WI38 (cell line): Measurements from ENCODE around the gene FRMD4B.

Experiments used
- H3K4me3 ChIP-seq: 2 replicates; pipeline ENCODE4 v1.5.1; 2011; ENCODE audit warnings: low read depth, mild to moderate bottlenecking, control low read depth, low read length
- TF ChIP-seq, protein P1 (sequence below): IDR thresholded peaks from 2 replicates; pipeline ENCODE4 v1.5.1; 2012; ENCODE audit warnings: low read depth, mild to moderate bottlenecking, control low read depth, low read length

Gene FRMD4B

DNA sequence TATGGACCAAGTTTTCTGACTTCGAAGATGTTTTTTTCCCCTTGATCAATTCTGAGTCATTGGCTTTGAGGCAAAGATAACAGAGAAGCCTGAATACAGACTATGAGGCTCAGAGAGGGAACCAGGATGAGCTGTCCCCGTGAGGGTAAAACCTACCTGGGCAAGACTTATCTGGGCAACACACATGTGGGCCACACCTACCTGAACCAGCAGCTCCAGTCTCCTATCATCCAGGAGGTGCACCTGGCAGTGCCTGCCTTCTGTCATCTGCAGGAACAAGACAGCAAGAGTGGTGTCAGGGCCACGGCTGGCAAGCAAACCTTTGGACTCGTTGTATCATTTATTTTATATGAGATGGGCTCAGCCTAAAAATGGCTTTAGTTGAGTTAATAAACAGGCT, 72.6 kb downstream of the FRMD4B start:
- no peak overlapping the region for H3K4me3 ChIP-seq
- TF ChIP-seq, protein P1, sequence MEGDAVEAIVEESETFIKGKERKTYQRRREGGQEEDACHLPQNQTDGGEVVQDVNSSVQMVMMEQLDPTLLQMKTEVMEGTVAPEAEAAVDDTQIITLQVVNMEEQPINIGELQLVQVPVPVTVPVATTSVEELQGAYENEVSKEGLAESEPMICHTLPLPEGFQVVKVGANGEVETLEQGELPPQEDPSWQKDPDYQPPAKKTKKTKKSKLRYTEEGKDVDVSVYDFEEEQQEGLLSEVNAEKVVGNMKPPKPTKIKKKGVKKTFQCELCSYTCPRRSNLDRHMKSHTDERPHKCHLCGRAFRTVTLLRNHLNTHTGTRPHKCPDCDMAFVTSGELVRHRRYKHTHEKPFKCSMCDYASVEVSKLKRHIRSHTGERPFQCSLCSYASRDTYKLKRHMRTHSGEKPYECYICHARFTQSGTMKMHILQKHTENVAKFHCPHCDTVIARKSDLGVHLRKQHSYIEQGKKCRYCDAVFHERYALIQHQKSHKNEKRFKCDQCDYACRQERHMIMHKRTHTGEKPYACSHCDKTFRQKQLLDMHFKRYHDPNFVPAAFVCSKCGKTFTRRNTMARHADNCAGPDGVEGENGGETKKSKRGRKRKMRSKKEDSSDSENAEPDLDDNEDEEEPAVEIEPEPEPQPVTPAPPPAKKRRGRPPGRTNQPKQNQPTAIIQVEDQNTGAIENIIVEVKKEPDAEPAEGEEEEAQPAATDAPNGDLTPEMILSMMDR = no peak

DNA sequence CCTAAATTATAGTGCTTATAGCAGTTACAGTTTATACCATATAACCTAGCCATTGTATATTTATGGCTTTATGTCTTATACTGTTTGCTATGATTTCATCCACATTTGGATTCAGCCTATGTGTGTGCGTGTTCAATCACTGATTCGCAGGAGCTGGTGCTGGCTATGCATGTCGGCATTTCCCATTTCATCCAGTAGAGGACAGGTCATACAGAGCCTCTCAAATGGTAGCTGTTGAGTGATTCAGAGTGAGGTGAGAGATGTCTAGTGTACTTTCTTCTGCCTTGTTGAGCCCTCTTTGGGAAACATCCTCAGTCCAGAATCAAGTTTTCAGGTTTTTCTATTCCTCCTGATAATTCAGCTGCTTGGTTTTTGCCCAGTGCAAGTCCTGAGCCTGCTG, 76.1 kb downstream of the FRMD4B start:
- TF ChIP-seq, protein P1 = 0 out of 2 replicates have a peak, but pooled peaks have one; percentile 23
- no peak overlapping the region for H3K4me3 ChIP-seq

DNA sequence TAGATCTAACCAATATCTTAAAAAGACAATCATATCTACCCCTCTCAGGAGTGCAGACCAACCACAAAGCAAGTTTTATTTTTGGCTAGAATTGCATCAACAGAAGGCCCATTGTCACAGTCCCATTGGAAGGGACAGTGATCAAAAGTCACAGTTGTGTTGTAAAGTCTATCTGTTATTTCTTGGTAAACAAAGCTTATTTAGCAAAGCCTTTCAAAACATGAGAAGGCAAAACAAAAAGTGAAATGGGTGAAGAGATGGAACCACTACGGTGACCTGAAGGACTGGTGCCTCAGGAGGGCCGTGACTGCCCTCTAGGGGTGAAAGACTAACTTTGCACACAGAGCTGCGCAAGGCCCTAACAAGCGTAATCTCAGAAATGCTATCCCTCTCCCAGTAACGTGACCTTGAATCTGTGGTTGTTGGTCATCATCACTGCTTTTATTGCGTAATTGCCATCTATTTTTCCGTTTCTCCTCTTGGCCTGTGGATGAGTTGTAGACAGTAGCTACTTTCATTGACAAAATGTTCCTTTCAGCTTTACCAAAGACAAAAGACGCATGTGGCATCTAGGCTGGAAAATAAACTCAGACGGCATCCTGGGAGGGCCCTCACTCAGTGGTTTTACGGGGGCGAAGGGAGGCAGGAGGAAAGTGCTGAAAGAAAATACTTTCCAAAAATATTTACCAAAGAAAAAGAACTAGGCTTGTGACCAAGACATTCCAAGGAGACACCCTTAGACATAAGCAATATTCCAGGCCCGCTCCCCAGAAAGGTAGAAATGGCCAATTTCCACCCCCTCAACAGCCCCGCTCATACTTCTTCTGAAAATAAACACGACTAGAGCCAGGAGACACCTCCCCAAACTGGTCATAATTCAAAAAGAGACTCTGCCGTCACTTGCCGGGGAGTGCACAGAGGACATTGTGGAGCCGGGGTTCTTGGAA, 79.4 kb downstream of the FRMD4B start:
- TF ChIP-seq, protein P1 = peak; percentile 84

DNA sequence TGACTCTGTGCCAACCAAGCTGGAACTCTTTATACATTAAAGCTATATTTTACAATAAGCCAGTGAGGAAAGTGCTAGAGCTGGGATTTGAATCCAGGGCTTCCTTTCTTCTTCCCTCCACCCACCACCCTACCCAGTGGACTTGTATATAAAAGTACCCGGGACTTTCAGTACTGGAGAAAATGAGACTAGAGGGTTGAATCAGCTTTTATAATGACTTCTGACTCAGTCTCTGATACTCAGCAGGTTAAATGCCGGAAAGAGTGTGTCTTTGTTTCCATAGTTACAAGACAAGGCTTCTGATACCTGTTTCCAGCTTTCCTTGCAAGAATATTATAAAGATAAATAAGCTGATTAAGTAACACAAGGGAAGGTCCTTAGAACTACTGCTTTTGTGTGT, 80.9 kb downstream of the FRMD4B start:
- H3K4me3 ChIP-seq = no peak overlapping the region
- TF ChIP-seq, protein P1 = no peak

More for the DNA sequence above, 79.4 kb downstream of the FRMD4B start:
- H3K4me3 ChIP-seq = no peak overlapping the region

DNA sequence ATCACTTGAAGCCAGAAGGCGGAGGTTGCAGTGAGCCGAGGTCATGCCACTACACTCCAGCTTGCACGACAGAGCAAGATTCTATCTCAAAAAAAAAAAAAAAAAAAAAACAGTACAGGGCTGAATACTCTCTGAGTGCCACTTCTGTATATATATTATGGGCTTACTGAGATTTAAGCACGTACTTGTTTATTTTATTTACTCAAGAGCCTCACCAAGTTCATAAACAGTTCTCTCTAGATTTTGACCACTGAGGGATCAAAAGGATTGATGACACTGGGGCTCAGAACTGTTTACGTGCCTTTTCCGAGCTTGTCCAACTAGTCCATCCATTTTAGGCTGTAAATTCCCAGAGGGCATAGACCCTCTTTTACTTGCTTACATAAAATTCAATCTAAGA, 81.5 kb downstream of the FRMD4B start:
- H3K4me3 ChIP-seq = no peak overlapping the region
- TF ChIP-seq, protein P1 = no peak

DNA sequence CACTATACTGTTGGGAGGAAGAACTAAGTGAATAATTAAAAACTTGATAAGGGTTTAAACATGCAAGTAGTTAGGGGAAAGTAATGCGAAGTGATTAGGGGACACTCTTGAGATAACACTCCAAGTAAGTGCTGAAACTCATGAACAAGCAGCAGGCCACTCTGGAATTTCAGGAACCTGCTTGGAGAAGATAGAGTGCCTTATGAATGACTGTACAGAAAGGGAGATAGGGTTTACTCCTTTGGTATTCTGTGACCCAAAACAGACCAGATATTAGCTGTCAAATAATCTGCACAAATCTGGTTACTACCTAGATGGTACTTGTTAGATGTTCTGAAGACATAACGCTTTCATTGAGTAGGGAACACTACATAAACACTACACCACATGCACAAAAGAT, 85.6 kb downstream of the FRMD4B start:
- no peak overlapping the region for H3K4me3 ChIP-seq
- TF ChIP-seq, protein P1 = no peak

DNA sequence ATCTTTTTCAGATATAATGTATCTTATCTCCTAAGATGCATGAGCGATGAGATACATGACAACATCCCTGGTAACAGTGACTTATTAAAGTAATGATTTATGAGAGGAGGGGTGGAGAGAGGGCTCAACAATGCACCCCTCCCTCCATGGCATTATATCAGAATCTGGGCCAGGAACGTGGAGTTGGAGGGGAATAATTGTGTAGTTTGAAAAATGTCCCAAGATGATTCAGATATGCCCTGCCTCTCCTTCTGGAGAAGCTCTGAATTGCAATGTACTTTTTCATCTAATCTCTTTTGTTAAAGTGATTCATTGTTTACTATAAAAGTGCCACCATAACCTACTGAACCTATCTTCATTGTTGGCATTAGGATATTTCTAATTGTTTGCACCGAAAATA, 86.5 kb downstream of the FRMD4B start:
- TF ChIP-seq, protein P1 = no peak
- H3K4me3 ChIP-seq = no peak overlapping the region
